HG03469 (cell line): ENCODE results near the gene NKD2.

Source experiments
- ATAC-seq: cut with Tn5 transposase; IDR thresholded peaks from one replicate; pipeline ENCODE4 v1.9.1; 2021; ENCODE audit warnings: mild to moderate bottlenecking, moderate library complexity, moderate number of reproducible peaks; ENCODE audit not compliant: unreplicated experiment

The NKD2 gene

DNA sequence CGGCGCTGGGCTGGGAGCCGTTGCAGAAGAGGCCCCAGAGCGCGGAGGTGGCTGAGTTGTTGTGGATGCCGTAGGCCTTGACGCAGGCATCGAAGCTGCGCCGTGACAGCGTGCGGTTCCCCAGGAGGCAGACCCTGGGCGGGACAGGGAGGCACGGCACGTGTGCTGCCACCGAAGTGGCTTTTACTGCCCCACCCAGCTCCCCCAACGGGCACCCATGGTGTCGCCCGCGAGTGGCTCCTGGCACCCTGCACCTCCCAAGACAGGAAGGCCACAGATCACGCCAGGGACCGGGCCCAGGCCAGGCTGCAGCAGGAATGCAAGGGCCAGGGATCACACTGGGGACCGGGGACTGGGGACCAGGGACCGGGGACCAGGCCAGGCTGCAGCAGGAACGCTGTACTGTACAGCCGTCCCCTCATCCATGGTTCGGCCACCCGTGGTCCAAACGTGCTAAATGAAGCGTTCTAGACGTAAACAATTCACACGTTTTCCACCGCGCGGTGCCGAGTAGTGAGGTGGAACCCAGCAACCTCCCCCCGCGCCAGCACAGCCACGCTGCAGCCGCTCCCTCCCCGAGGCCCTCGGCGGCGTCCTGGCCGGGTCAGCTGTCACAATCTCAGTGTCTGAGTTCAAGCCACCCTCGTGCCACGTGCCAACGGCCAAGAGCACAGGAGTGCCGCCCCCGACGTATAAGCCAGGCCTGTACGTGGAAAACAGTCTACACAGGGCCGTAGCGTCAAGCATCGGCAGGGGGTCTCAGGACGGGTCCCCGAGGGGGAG is 75.4 kb downstream of the NKD2 start:
- no peak for ATAC-seq

DNA sequence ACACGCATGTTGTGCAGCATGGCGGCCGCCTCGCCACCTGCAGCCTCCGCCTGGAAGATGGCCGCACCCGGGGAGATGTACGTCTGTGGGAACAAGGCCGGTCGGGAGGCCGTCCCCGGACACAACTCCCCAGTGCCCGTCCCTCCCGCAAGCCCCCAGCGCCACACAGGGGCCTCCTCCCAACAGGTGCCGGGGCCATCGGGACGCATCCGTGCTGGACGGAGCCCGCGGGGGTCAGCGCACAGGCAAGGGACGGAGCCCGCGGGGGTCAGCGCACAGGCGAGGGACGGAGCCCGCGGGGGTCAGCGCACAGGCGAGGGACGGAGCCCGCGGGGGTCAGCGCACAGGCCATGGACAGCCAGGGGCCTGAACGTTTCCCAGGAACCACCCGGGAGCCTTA is 76.8 kb downstream of the NKD2 start:
- no peak for ATAC-seq

DNA sequence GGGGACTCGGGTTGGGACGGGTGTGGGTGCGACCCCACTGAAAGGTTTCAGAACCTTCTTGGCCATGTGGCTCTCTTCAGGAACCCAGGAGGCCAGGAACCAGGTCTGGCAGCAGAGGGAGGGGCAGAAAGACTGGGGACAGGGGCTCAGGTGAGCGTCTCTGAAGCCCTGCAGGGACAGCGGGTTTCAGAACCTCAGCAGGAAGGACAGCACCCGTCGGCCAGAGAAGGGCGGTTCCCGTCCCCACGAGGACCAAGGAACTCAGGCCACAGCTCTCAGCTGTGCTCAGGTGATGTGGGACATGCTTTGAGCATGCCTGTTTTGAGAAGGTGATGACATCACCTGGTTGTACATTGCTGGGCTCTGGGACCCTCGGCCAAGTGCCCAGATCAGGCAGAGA is 77.5 kb downstream of the NKD2 start:
- ATAC-seq: no peak

DNA sequence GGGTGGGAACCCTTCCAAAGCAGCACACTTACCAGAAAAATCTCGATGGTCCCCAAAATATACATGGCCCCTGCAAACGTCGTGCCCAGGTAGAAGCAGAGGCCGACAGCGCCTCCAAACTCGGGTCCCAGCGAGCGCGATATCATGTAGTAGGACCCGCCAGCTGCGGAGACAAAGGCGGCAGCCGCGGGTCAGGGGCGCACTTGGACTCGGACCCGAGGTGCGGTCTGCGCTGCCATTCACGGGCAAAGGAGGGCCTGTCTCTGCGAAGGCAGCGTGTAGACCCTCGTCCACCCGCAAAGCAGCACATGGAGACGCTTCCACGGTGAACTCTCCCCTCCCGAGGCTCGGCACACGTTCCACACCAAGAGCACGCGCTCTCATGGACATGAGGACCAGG is 78.3 kb downstream of the NKD2 start:
- ATAC-seq: no peak

DNA sequence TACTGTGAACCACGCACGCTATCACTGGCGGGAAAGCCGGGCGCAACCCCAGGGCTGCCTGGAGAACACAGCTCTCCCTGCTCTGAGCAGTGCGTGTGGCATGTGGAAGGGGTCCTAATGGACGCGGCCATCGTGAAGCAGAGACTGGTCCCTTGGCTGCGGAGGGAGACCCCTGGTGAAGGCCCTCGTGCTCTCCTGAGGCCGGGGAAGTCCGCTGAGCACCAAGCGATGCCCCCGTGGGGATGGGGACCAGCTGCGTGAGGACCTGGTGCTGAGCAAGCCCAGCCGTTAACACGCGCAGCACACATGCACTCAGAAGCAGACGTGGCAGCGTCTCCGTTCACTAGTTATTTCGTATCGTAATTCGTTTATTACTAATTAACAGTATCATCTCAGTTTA is 78.8 kb downstream of the NKD2 start:
- no peak for ATAC-seq

DNA sequence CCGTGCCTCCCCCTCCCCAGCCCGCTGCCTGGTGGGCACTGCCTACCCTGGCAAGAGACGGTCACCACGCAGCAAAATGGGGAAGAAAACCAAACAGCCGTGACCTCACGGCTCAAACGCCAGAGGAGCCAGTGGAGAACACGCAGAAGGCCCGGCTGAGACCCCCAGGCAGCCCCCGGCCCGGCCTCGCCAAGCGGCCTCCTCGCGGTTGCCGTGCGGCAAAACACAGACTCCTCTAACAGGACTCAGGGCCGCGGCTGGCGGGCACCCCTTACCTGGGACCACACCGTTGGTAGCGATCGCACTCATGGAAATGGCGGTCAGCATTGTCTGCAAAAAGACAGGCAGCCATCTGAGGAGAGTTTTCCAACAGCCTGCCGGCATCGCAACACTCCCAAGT is 79.4 kb downstream of the NKD2 start:
- ATAC-seq: no peak
